ENCODE measurements around the gene TRHDE.

TRHDE gene

GRCh38 chr12:72272091-72272661 lies at the start of gene TRHDE:
Gene TRHDE, plus strand, starts transcription at chr12:72272370. Its CDS starts 274 bp downstream, at chr12:72272644.
- DNase-seq, result no peak

GRCh38 chr12:72226510-72226909 lies 45.7 kb upstream of the TRHDE start:
- DNase-seq, result no peak

- DNase-seq, result no peak
Measured at GRCh38 chr12:72228424-72228823, 43.7 kb upstream of the TRHDE start.

GRCh38 chr12:72230589-72230988 lies 41.6 kb upstream of the TRHDE start:
- no peak for DNase-seq

- no peak for DNase-seq
Measured at GRCh38 chr12:72234886-72235285, 37.3 kb upstream of the TRHDE start.

- DNase-seq, result no peak
Measured at GRCh38 chr12:72236071-72236705, 36.0 kb upstream of the TRHDE start.

GRCh38 chr12:72241552-72241951 lies 30.6 kb upstream of the TRHDE start:
- DNase-seq, result no peak

GRCh38 chr12:72242946-72243345 lies 29.2 kb upstream of the TRHDE start:
- no peak for DNase-seq

- no peak for DNase-seq
Measured at GRCh38 chr12:72246370-72246769, 25.8 kb upstream of the TRHDE start.

- no peak for DNase-seq
Measured at GRCh38 chr12:72250346-72250745, 21.8 kb upstream of the TRHDE start.

- no peak for DNase-seq
Measured at GRCh38 chr12:72256725-72257124, 15.4 kb upstream of the TRHDE start.

- DNase-seq, result no peak
Measured at GRCh38 chr12:72261885-72262284, 10.3 kb upstream of the TRHDE start.

- DNase-seq, result no peak
Measured at GRCh38 chr12:72264548-72265175, 7.5 kb upstream of the TRHDE start.

- no peak for DNase-seq
Measured at GRCh38 chr12:72267974-72268373, 4.2 kb upstream of the TRHDE start.

GRCh38 chr12:72268386-72268785 lies 3.8 kb upstream of the TRHDE start:
- no peak for DNase-seq

GRCh38 chr12:72269491-72269890 lies 2.7 kb upstream of the TRHDE start:
- no peak for DNase-seq

GRCh38 chr12:72270246-72270645 lies 1.9 kb upstream of the TRHDE start:
- DNase-seq, result no peak

- DNase-seq, result no peak
Measured at GRCh38 chr12:72270961-72271360, 1.2 kb upstream of the TRHDE start.

GRCh38 chr12:72271451-72272090 lies 599 bp upstream of the TRHDE start:
- DNase-seq, result no peak

GRCh38 chr12:72272731-72273498 lies 745 bp downstream of the TRHDE start:
- no peak for DNase-seq

GRCh38 chr12:72273499-72273837 lies 1.3 kb downstream of the TRHDE start:
- DNase-seq, result no peak

GRCh38 chr12:72273851-72274351 lies 1.7 kb downstream of the TRHDE start:
- no peak for DNase-seq

GRCh38 chr12:72274931-72275330 lies 2.8 kb downstream of the TRHDE start:
- no peak for DNase-seq
